ENCODE results near the gene ALG9. TPM values are rescaled to one million over a fixed set of nuclear protein-coding genes. Genes with fewer than 3 reads are reported as not detected.

The ALG9 gene
- total and polyA plus RNA-seq, 9 donors = 12.0 to 43.5 (median 29.3) TPM

DNA sequence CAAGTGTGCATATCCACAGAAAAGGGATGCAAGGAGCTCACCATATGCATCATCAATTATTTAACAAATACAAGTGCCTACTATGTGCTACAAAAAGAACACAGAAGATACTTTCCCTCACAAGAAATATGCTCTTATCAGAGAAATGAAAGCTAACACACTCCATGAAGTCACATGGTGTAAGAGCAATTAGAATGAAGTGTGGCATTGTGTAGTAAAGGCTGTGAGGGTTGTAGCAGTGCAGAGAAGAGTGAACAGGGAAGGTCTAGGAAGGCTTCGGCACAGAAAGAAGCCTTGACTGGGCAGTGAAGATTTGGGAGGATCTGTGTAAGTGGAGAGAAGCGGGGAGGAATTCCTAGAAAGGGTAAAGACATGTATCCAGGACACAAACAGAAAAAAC lies 127.7 kb downstream of the ALG9 start:
- H3K4me1 ChIP-seq (ENCODE audit: insufficient read depth) = peaks cover 17% of the 10 kb centered on the region
- WGBS, 3 donors = 79 to 87% (median 83%) methylated on average over 2 of the region's 2 CpGs

DNA sequence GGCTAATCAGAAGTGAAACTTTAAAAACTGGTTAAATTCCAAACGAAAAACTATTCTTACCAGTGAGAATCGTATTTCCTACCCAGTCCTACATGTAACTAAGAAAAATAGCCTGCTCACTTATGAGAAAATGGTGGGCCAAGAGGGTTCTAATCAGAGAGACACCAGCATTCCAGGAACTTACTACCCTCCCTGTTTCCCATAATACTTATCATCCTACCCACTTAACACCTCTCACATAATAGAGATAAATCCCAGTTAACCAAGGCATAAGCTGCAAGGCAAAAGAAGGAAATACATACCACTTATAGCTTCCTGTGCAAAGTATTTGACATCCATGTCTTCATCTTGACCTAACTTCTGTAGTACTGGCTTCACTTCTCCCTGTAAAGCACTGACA lies 129.6 kb downstream of the ALG9 start:
- intact Hi-C loops (cut with DNase I) = no loop called here
- Histone ChIP-seq H3K36me3 (no peaks in the 10 kb centered on the region), H3K27ac (no peak overlapping the region), H3K9me3 (no peaks in the 10 kb centered on the region), H3K27me3 (no peaks in the 10 kb centered on the region), H3K4me3 (no peak overlapping the region), H3K4me1 (ENCODE audit: insufficient read depth) (peaks cover 29% of the 10 kb centered on the region)
- no peak for TF ChIP-seq EP300 (IDR thresholded peaks at IDR 0.05)
- DNase-seq = no peak
- WGBS, 3 donors = 75 to 83% (median 79%) methylated on average over 2 of the region's 2 CpGs

More for the DNA sequence above, 127.7 kb downstream of the ALG9 start:
- no peak for DNase-seq
- intact Hi-C loops (cut with DNase I) = no loop called here
- Histone ChIP-seq H3K9me3 (no peaks in the 10 kb centered on the region), H3K36me3 (no peaks in the 10 kb centered on the region), H3K27ac (no peak overlapping the region), H3K27me3 (no peaks in the 10 kb centered on the region), H3K4me3 (no peak overlapping the region)
- TF ChIP-seq, protein P1, sequence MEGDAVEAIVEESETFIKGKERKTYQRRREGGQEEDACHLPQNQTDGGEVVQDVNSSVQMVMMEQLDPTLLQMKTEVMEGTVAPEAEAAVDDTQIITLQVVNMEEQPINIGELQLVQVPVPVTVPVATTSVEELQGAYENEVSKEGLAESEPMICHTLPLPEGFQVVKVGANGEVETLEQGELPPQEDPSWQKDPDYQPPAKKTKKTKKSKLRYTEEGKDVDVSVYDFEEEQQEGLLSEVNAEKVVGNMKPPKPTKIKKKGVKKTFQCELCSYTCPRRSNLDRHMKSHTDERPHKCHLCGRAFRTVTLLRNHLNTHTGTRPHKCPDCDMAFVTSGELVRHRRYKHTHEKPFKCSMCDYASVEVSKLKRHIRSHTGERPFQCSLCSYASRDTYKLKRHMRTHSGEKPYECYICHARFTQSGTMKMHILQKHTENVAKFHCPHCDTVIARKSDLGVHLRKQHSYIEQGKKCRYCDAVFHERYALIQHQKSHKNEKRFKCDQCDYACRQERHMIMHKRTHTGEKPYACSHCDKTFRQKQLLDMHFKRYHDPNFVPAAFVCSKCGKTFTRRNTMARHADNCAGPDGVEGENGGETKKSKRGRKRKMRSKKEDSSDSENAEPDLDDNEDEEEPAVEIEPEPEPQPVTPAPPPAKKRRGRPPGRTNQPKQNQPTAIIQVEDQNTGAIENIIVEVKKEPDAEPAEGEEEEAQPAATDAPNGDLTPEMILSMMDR (IDR thresholded peaks at IDR 0.05) = no peak
- no peak for TF ChIP-seq EP300 (IDR thresholded peaks at IDR 0.05)
- no peak for TF ChIP-seq POLR2A (IDR thresholded peaks at IDR 0.05)

DNA sequence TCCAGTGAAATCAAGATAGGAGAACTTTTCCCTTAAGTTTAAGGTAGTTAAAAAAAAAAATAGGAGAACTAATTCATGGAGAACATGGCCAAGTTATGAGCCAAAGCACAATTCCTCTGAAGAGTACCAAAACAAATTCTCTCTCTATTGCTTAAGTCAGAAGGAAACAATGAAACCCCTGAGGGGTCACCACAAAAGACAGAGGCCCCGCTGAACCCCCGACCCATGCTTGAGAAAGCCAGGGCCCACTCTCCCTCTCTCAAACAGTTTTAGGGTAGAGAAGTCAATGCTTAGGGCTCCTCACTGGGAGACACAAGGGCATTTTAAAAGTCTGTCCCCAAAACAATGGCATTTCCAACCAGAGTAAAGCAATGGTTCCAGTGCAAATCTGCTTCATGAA lies 132.1 kb downstream of the ALG9 start:
- intact Hi-C loops (cut with DNase I) = loop anchor here in 1 of 4 donors (10.0 kb wide), 1 partner anchor 134 kb away; the partner anchor contains the start of gene SIK2
- Histone ChIP-seq H3K4me1 (ENCODE audit: insufficient read depth) (peaks cover 35% of the 10 kb centered on the region), H3K36me3 (no peaks in the 10 kb centered on the region), H3K4me3 (no peak overlapping the region), H3K27me3 (no peaks in the 10 kb centered on the region), H3K9me3 (no peaks in the 10 kb centered on the region), H3K27ac (peak overlapping the region in 1 of 2 donors; percentile 28)
- WGBS, 3 donors = 95 to 98% (median 97%) methylated on average over 2 of the region's 2 CpGs
- DNase-seq = no peak
- TF ChIP-seq, protein P1 (IDR thresholded peaks at IDR 0.05) = no peak
- TF ChIP-seq POLR2A (IDR thresholded peaks at IDR 0.05) (no peak), EP300 (IDR thresholded peaks at IDR 0.05) (no peak)

DNA sequence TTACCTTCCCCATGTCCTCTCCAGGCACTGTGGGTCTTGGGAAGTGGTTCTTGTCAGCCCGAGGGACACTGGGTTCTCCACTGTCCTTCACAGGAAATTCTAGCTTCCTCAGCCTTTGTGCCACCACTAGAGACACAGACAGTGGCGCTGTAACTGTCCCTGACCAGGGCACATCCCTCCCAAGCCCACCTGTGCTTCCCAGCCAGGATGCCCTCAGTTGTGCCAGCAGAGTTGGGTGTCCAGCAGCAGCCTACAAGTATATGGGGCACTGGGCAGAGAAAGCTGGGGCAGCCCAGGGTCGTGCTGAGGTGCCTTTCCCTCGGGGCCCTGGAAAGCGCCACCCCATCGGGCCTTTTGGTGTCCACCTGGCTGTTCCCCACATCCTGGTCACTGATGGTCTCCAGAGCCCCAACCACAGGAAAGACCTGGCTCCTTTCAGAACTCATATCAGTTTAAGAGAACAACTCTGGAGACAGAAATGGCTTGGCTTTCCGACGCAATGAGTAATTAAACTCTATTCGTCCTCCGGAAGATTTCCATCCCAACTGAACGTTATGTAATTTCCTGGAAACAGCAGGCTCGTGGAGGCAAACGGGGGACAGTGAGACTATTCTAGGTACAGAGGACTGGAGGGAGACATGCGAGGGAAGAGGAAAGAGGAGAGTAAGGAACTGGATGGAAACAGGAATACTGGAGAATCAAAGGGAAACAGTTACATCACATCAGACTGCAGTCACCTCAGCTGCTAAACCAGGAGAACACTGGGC lies 133.8 kb downstream of the ALG9 start:
- DNase-seq = peak in 3 of 5 donors; percentile 46 to 47 (median 47)
- H3K4me1 ChIP-seq (ENCODE audit: insufficient read depth) = peaks cover 45% of the 10 kb centered on the region

More for the DNA sequence above, 133.8 kb downstream of the ALG9 start:
- Histone ChIP-seq H3K4me3 (no peak overlapping the region), H3K27ac (peak overlapping the region; percentile 90 to 98), H3K27me3 (no peaks in the 10 kb centered on the region), H3K9me3 (no peaks in the 10 kb centered on the region), H3K36me3 (no peaks in the 10 kb centered on the region)
- TF ChIP-seq, protein P1 (IDR thresholded peaks at IDR 0.05) = no peak
- TF ChIP-seq EP300 (IDR thresholded peaks at IDR 0.05) = peak; percentile 57
- intact Hi-C loops (cut with DNase I) = loop anchor here in 2 of 4 donors (2.0 to 10.0 kb wide), 2 partner anchors 133 to 135 kb away; partner anchors contain the start of gene SIK2 (in 2 of the 2)
- 35 to 47% (median 37%) methylated on average over 14 of the region's 14 CpGs for WGBS, 3 donors

Data from ovary (tissue), 9 donors.